ENCODE measurements around the gene AGPS. TPM values are rescaled to one million over a fixed set of nuclear protein-coding genes. Genes with fewer than 3 reads are reported as not detected.
"Not testable (repeated sequence)": the region's sequence is repeated elsewhere in the genome, so short reads cannot be mapped to it uniquely, and the experiment has no call there.

The AGPS gene
- total RNA-seq: 81.1 and 95.4 TPM in 2 replicates

DNA sequence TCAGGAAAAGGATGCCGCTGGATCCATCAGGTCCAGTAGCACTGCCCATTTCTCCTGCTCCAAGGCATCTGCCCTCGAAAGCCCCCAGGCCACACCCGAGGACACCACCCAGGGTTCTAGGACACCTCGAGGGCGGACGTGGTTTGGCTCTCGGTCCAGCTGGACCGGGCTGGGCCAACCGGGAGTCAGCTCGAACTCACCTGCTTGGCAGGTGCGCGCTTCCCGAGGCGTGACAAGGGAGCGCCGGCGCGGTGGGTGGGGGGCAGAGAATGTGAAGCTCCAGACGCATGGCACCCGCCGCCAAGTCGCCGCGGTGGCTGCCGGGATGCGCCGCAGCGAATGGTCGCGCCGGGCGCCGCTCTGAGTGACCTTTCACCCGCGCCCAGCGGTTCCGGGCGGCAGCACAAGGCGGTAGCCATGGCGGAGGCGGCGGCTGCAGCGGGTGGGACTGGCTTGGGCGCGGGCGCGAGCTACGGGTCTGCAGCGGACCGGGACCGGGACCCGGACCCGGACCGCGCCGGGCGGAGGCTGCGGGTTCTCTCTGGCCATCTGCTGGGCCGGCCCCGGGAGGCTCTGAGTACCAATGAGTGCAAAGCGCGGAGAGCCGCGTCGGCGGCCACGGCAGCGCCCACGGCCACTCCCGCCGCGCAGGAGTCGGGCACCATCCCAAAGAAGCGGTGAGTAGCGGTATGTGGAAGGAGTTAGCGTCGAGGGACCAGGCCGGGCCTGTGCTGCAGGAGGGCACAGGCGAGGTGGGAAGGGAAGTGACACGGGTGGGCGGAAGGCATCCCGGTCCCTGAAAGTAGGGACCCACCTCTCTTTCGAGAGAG is at the start of gene AGPS:
TSS of gene AGPS (plus strand) at position 401 of the 830 bp plus-strand sequence. CDS start at position 418, 17 bp downstream.
- DNase-seq (ENCODE audit: low read depth): no peak

DNA sequence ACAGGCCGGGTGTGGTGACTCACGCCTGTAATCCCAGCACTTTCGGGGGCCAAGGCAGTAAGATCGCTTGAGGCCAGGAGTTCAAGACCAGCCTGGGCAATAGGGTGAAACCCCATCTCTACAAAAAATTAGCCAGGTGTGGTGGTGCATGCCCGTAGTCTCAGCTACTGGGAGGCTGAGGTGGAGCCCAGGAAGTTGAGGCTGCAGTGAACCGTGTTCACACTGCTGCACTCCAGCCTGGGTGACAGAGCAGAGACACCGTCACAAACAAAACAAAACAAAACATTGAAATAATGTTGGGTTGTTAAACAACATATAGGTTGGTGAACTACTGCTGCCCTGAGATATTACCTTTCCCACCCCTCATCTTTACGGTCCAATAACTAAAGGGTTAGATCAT is 48.8 kb upstream of the AGPS start:
- no peak for DNase-seq (ENCODE audit: low read depth)

DNA sequence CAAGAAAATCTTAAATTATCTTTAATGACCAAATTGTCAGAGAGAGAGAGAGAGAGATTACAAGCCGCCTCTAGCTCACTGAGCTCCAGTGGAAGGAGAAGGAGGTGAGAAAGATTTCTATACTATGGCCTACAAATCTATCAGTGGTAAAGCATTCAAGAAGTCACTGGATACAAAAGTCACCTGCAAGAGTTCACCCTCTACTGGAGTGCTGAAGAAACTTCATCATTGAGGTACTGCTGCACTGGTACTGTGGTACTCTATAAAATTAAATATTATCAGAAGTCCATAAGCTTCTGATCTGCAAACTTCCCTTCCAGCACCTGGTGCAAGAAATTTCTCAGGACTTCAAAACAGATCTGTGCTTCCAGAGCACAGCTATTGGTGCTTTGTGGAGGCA is 48.3 kb upstream of the AGPS start:
- no peak for DNase-seq (ENCODE audit: low read depth)

DNA sequence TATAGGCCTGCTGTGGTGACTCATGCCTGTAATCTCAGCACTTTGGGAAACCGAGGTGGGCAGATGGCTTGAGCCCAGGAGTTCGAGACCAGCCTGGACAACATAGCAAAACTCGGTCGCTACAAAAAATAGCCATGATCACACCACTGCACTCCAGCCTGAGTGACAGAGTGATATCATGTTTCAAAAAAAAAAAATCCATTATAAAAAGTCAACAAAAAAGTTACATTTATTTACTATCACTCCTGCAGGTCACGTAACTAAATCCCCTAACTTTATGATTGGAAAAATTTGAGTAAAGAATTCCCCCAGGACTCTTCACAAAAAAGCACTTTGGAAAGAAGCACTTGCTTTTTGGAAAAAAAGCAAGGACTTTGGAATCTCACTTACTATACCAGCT is 46.4 kb upstream of the AGPS start:
- DNase-seq (ENCODE audit: low read depth): no peak

DNA sequence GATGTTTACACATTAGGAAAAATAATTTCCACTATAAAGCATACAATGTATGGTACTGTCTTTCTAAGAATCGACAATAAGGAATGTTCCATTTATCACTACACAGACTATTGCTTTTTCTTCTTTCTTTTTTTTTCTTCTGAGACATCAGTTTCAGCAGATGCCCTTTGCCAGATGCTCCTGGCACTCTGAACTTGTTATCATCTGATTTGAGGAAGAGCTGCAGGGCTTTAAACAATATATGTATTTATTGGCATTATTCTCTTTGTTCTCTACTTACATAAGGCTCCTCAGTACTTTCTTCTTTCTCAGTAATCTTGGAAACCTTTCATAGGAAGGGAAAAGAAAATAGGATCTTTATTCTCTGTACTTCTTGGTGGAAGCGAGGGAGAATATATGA is 45.0 kb upstream of the AGPS start:
- no peak for DNase-seq (ENCODE audit: low read depth)

DNA sequence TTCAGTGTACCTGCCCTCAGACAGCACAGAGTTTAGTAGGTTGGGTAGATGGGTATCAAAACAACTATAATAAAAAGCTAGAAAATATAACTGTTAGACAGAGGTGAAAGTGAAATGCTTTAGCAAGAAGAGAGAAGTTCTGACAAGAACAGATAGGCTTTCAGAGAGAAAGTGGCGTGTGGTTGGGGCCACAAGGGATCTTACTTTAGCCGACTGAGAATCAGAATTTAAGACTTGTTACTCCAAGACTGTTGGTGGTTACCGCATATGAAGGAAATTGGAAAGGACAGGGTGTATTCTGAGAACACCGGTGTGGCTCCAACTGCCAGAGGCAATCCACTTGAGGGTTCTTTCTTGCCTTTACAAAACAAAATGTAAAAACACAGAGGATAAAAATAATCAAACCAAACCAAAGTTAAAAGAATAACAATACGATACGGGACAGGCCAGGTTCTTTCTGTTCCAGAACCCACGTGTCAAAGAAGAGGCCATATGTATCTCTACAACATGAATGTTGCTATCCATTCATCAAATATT is 44.4 kb upstream of the AGPS start:
- DNase-seq (ENCODE audit: low read depth): no peak

DNA sequence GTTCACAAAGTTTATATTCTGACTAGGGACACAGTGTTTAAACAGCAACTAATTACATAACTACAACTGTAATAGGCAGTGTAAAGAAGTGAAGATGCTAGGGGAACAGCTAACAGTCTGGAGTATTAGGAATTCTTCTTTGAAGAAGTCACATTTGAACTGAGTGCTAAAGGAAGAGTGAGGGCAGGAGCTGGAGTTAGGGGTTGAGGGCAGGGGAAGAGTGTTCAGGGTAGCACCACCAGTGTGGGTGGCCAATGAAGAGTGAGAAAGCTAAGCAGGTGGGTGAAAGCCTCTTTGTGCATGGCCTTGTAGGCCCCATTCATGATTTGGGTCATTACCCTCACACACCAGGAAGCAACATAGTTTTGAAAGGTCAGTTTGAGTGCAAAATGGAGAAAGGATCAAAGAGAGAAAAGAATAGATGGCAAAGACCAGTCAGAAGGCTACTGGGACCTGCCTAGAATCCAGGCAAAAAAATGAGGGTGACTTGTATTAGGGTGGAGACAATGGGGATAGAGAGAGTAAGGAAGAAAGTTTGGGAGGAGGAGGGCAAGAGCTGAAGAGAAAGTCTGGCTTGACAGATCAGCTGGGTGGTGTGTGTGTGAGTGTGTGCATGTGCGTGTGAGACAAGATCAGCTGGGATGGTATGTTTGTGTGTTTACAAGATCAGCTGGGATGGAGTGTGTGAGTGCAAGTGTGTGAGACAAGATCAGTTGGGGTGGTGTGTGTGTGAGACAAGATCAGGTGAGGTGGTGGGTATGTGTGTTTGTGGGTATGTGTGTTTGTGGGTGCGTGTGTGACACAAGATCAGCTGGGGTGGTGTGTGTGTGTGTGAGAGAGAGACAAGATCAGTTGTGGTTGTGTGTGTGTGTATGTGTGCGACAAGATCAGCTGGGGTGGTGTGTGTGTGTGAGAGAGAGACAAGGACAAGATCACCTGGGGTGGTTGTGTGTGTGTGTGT is 43.6 kb upstream of the AGPS start:
- peak; percentile 49 for DNase-seq (ENCODE audit: low read depth)

DNA sequence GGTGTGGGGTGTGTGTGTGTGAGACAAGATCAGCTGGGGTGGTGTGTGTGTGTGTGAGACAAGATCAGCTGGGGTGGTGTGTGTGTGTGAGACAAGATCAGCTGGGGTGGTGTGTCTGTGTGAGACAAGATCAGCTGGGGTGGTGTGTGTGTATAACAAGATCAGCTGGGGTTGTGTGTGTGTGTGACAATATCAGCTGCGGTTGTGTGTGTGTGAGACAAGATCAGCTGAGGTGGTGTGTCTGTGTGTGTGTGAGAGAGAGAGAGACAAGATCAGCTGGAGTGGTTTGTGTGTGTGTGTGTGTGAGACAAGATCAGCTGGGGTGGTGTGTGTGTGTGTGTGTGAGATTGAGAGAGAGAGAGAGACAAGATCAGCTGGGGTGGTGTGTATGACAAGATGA is 41.9 kb upstream of the AGPS start:
- not testable (repeated sequence) for DNase-seq (ENCODE audit: low read depth)

DNA sequence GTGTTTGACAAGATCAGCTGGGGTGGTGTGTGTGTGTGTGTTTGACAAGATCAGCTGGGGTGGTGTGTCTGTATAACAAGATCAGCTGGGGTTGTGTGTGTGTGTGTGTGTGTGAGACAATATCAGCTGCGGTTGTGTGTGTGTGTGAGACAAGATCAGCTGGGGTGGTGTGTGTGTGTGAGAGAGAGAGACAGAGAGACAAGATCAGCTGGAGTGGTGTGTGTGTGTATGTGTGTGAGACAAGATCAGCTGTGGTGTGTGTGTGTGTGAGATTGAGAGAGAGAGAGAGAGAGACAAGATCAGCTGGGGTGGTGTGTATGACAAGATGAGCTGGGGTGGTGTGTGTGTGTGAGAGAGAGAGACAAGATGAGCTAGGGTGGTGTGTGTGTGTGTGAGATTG is 41.5 kb upstream of the AGPS start:
- DNase-seq (ENCODE audit: low read depth): not testable (repeated sequence)

DNA sequence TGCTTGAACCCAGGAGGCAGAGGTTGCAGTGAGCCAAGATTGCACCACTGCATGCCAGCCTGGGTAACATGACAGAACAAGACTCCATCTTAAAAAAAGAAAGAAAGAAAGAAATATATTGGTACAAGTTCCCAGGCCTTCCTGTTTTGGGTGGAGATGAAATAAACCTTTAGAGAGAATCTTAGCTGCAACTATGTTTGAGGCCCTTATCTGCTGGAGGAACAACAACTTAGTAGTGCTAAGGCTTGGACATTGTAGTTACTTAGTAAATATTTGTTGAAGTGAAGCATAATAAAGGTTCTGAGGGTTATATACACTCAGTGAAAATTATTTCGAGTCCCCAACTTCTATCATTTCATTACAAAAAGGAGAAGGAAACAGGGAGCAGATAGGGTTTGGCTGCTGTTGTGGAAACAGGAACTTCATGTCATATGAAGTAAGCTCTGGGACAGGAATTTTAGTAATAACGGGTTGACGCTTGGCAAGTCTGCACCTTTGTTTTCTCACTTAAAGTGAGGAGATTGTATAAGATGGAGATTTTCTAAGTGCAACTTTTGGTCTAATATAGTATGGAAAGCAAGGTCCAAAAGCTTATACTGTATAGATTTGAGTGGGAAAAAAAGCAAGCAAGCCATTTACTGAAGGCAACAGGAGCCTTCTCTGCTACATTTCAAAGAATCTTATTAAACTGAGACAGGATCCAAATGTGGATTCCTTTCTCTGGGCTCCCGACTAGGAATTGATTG is 40.0 kb upstream of the AGPS start:
- DNase-seq (ENCODE audit: low read depth): no peak

DNA sequence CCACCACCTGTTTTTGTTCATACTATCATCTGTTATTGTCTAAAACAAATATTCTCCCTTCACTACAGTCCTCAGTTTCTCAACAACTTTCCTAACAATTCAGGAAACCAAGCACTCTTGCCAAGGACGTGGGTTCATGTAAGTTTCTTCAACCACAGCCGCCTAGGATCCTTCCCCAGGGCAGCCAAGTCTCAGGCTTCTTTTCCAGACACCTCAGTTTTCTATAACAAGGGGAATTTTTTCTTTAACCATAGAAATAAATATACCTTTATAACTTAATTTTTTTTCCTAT is 39.4 kb upstream of the AGPS start:
- DNase-seq (ENCODE audit: low read depth): no peak

DNA sequence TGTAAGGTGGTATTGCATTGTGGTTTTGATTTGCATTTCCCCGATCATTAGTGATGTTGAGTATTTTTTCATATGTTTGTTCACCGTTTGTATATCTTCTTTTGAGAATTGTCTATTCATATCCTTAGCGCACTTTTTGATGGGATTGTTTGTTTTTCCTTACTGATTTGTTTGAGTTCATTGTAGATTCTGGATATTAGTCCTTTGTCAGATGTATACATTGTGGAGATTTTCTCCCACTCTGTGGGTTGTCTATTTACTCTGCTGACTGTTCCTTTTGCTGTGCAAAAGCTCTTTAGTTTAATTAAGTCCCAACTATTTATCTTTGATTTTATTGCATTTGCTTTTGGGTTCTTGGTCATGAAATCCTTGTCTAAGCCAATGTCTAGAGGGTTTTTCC is 38.0 kb upstream of the AGPS start:
- DNase-seq (ENCODE audit: low read depth): not testable (repeated sequence)

DNA sequence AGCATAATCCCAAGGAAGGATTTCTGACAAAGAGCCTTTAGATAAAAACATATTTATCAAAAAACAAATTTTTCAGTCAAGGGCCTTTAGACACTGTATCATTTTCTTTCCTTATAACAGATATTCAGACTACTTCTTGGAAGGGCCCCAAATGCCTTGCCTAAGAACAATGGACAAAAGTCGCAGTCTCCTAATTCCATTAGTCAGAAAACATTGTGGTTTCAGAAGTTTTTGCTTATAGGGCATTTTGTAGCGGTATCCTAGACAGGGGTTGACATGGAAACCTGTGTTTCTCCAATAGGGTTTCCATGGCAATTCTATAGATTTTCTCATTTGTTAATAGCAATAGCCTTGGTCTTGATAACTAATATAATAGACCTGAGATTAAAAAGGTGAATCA is 36.7 kb upstream of the AGPS start:
- peak; percentile 82 for DNase-seq (ENCODE audit: low read depth)

DNA sequence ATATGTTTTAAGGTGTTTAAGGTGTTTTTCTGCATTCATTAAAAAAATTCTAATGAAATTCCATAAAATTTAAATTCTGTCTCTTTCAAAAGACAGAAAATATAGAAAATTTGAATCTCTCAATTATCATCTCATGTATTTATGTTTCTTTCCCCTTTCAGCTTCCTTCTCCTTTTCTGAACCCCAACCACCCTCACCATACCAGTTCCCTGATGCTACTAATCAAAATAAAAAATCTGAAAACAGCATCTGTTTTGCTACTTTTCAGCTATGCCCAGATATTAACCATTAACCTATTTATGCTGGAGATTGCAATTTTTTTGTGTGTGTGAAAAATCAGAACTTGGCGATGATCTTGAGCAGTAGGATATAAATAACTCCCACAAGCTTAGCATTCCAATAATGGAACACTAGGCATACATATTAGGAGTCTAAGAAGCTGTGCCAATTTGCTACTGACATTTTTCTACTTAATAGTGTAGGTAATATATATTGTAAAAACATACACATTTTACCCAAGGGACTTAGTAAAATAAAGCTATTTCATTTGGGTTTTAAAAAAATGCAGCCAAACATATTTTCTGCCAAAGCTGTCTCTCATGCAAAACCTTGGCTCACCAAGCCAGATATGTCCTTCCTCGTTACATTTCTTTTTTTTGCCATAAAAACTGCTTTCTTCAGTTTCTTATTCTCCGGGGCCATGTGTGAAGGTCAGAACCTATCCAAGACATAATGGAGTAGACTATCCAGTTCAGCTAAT is 32.6 kb upstream of the AGPS start:
- no peak for DNase-seq (ENCODE audit: low read depth)

DNA sequence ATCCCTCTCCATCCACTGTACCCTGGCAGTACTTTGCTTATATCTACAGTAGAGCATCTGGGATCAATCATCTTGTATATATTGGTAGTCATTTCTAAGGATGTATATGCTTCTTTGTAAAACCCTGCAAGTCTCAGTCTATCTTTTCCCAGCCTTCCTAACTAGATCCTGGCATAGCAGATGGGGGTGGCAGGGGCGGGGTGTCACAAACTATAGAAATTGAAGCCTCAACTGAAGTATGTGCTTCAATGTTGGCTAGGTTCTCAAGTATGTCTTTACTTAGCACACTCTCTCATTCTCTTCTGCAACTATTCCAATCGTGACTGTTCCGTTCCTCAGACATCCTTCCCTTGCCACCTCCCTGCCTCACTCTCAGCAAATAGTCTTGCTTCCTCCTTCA is 30.1 kb upstream of the AGPS start:
- DNase-seq (ENCODE audit: low read depth): no peak

DNA sequence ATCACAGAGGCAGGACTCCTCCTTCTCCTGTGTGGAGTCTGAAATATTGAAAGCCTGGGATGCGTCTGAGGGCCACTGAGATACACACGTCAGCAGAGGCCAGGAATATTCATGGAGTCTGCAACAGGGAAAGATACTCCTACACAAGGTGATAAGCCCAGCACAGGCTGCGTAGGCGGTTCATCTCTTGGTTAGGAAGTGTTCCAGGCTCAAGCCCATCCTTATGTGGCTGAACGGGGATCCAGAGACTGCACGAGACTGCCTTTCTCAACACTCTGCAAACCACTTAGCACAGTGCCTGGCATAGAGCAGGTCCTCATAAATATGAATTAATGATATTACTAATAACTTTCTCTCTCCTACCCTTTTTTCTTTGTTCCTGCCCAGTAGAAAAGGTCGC is 29.2 kb upstream of the AGPS start:
- no peak for DNase-seq (ENCODE audit: low read depth)

DNA sequence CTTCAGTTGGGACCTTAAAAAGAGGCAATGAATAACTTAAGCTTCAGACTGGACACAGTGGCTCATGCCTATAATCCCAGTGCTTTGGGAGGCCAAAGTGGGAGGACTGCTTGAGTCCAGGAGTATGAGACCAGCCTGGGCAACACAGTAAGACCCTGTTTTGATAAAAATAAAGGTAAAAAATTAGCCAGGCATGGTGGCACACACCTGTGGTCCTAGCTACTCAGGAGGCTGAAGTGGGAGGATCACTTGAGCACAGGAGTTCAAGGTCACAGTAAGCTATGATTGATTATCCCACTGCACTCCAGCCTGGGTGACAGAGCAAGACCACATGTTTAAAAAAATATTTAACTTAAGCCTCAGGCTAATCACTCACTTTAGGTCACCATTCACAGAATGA is 26.8 kb upstream of the AGPS start:
- peak; percentile 44 for DNase-seq (ENCODE audit: low read depth)

DNA sequence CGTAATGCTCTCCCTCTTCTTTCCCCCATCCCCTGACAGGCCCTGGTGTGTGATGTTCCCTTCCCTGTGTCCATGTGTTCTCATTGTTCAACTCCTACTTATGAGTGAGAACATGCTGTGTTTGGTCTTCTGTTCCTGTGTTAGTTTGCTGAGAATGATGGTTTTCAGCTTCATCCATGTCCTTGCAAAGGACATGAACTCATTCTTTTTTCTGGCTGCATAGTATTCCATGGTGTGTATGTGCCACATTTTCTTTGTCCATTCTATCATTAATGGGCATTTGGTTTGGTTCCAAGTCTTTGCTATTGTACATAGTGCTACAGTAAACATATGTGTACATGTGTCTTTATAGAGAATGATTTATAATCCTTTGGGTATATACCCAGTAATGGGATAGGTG is 24.6 kb upstream of the AGPS start:
- DNase-seq (ENCODE audit: low read depth): not testable (repeated sequence)

DNA sequence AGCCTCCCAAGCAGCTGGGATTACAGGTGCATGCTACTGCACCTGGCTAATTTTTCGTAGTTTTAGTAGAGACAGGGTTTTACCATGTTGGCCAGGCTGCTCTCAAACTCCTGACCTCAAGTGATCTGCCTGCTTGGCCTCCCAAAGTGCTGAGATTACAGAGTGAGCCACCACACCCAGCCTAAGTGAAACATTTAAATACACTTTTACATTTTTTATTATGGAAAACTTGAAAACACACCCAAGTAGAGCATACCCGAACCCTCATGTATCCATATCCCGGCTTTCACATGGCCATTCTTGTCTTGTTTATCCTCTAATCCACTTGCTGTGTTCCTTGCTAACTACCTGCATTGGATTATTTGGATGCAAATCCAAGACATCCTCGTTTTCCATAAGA is 13.2 kb upstream of the AGPS start:
- no peak for DNase-seq (ENCODE audit: low read depth)

DNA sequence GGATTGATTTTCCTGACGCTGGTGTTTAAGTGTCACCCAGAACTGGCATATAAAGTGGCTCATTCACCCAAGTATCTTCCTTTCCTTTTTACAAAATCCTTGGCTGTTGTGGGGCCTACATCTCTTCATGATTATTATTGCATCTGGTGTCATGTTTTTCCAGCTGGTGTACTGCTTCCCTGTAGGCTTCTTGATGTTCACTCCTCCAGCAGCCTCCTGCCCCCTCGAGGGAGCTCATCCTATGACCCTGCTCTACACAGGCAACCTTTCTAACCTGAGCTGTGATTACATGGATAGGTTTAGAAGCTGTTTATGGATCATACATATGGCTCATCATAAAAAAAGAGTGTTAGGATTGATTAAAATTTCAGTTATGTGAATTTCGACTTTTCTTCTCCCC is 12.4 kb upstream of the AGPS start:
- DNase-seq (ENCODE audit: low read depth): no peak

DNA sequence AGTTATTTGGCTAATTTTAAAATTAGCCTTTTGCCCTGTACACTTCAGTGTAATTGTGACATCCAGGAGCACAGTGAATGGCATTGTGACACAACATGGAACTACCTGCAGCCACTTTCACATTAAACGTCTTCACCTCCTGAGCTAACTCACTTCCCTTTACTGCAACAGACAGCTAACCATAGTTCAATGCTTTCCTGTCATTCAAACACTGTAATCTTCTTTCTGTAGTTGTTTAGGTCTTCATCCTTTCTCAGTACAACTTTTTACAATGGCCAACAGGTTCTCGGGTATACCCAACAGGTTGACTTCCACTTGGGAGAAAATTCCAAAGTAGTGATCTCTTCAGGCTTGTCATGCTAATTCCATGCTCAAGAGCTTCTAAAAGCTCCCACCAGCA is 8.6 kb upstream of the AGPS start:
- no peak for DNase-seq (ENCODE audit: low read depth)

All from renal cortical epithelial cell (primary cell).